Activated CD4-positive, alpha-beta T cell treated with anti-CD3 and anti-CD28 coated beads, Interleukin-10, Interleukin-2, amounts not matched to agents 100 ng/mL and 50 ng/mL, durations not matched to agents 16 hours and 8 hours (primary cell): ENCODE results near the gene PIK3R3.

ENCODE experiments used
- DNase-seq: peaks from one replicate; pipeline ENCODE4 v3.0.0-alpha.2; 2020

The PIK3R3 gene

GRCh38 chr1:46153732-46154131 lies 21.3 kb upstream of the PIK3R3 start:
- DNase-seq: no peak

- DNase-seq: no peak
Observed at GRCh38 chr1:46153228-46153627, 20.8 kb upstream of the PIK3R3 start.

- DNase-seq: no peak
Observed at GRCh38 chr1:46152016-46152415, 19.6 kb upstream of the PIK3R3 start.

GRCh38 chr1:46150085-46150484 lies 17.7 kb upstream of the PIK3R3 start:
- DNase-seq: no peak

GRCh38 chr1:46148318-46148717 lies 15.9 kb upstream of the PIK3R3 start:
- DNase-seq: no peak

- DNase-seq: no peak
Observed at GRCh38 chr1:46137916-46138315, 5.5 kb upstream of the PIK3R3 start.

- DNase-seq: no peak
Observed at GRCh38 chr1:46136711-46137110, 4.3 kb upstream of the PIK3R3 start.

GRCh38 chr1:46134660-46135331 lies 2.4 kb upstream of the PIK3R3 start:
- DNase-seq: no peak

GRCh38 chr1:46133781-46134350 lies 1.4 kb upstream of the PIK3R3 start:
- DNase-seq: no peak

- DNase-seq: no peak
Observed at GRCh38 chr1:46133181-46133658, 791 bp upstream of the PIK3R3 start.

GRCh38 chr1:46131712-46132528 lies 509 bp downstream of the PIK3R3 start:
- peak; percentile 36 for DNase-seq

- DNase-seq: no peak
Observed at GRCh38 chr1:46131093-46131492, 1.3 kb downstream of the PIK3R3 start.

- no peak for DNase-seq
Observed at GRCh38 chr1:46130606-46131005, 1.8 kb downstream of the PIK3R3 start.

GRCh38 chr1:46130121-46130520 lies 2.3 kb downstream of the PIK3R3 start:
- DNase-seq: no peak

- no peak for DNase-seq
Observed at GRCh38 chr1:46128344-46128743, 4.1 kb downstream of the PIK3R3 start.

- no peak for DNase-seq
Observed at GRCh38 chr1:46118856-46119255, 13.6 kb downstream of the PIK3R3 start.

- peak; percentile 30 for DNase-seq
Observed at GRCh38 chr1:46117810-46118494, 14.5 kb downstream of the PIK3R3 start.

GRCh38 chr1:46114925-46115603 lies 17.4 kb downstream of the PIK3R3 start:
- DNase-seq: no peak

GRCh38 chr1:46113948-46114347 lies 18.5 kb downstream of the PIK3R3 start:
- no peak for DNase-seq

GRCh38 chr1:46112108-46112507 lies 20.3 kb downstream of the PIK3R3 start:
- no peak for DNase-seq

GRCh38 chr1:46110521-46110920 lies 21.9 kb downstream of the PIK3R3 start:
- DNase-seq: no peak

- DNase-seq: peak; percentile 27
Observed at GRCh38 chr1:46102769-46103476, 29.5 kb downstream of the PIK3R3 start.
